GM19238 (cell line): ENCODE data around the gene SYNPO2.
"Not testable (repeated sequence)": the region's sequence is repeated elsewhere in the genome, so short reads cannot be mapped to it uniquely, and the experiment has no call there.

Experiments used
- DNase-seq: peaks from one replicate; pipeline ENCODE4 v3.0.0; 2011; ENCODE audit warnings: low spot score; ENCODE audit not compliant: insufficient read length

The SYNPO2 gene

DNA sequence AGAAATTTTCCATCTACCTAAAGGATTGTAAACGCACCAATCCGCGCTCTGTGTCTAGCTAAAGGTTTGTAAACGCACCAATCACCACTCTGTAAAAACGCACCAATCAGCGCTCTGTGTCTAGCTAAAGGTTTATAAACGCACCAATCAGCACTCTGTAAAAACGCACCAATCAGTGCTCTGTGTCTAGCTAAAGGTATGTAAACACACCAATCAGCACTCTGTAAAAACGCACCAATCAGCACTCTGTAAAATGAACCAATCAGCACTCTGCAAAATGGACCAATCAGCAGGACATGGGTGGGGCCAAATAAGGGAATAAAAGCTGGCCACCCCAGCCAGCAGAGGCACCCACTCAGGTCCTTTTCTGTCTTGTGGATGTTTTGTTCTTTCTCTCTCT lies 10.1 kb upstream of the SYNPO2 start:
- DNase-seq = not testable (repeated sequence)

DNA sequence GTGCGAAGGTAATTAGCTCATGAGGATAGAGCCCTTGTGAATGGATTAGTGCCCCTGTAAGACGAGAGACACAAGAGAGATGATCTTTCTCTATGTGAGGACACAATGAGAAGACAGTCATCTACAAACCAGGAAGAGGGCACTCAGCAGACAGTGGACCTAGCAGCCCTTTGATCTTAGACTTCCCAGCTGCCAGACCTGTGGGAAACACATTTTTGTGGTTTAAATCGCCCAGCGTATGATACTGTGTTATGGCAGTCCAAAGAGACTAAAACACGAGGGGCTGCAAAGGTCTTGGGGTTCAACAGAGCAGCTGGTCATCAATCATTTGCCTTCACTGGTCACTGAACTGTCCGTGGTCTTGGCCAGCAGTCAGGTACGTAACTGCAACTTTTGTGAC lies 9.2 kb upstream of the SYNPO2 start:
- DNase-seq = no peak

DNA sequence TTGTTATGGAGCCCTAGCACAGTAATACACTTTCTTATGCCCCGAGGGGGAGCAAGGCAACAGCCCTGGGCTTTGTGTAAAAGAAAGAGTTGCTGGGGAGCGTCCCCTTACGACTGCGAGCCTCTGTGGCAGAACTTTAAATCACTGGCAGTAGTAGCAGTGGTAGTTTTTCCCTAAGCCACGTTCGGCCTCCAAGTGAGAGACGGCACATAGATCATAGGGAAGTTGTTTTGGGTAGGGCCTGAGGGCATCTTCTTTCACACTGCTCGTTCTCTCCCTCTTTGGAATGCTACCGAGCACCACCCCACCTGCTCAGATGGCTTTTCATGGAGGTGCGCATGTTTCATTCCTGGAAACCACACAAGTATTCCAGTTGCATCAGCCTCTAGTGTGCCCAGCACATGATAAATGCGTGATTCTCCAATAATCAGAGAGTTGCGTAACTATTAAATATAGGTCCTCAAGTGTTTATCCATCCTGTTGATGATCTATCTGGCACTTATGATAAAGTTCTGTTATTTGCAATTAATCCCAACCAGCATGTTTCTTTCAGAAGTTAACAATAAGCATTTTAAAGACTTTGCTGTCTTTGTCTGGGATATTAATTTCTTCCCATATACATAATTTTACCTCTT lies 7.0 kb upstream of the SYNPO2 start:
- no peak for DNase-seq

DNA sequence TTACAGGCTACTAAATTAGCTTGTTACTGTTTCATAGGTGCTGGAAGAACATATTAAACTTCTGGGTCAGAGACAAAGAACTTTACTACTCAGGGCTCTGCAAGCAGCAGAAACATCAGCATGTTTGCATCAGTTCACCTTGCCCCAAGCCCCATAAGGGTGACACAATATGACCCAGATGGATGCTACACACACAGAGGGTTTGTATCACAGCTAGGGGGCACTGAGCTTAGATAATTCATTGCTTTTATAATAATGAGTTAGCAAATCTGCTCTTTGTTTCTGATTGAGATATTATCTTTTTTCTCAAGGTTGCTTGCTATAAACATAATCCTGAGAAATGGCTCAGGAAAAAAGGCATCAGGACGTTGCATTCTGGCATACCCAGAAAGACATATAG lies 4.8 kb upstream of the SYNPO2 start:
- DNase-seq = no peak

DNA sequence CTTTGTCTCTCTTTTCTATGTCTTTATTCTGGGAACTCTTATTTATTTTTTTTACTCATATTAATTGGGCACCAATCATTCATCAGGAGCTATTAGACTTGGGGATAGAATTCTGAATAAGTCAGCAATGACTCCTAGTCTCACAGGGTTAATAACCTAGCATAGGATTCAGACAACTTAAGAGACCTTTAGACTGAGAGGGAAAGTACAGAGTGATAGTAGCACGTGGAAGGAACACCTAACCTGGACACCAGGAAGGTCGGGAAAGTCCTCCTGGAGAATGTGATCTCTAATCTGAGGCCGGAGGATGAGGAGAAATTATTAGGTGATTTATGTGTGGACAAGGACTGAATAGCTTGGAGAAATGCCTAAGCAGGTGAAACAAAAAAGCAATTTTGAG lies 3.9 kb upstream of the SYNPO2 start:
- no peak for DNase-seq

DNA sequence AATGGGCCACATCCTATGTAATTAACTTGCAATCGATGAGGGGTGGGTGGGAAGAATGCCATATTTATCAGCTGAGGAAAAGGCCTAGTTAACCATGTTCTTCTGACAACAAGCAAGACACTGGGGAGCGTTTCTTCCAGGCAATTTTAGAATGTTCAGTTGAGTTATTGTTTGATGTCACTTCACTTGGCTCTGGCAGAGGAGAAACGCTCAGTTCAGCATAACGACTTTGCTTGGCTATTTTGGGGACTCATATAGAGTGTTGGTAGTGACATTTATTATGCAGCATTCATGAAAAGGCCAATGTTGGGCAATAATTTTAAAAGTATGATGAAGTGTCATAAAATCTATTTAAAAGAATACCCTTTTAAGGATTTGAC lies 648 bp downstream of the SYNPO2 start:
- no peak for DNase-seq

DNA sequence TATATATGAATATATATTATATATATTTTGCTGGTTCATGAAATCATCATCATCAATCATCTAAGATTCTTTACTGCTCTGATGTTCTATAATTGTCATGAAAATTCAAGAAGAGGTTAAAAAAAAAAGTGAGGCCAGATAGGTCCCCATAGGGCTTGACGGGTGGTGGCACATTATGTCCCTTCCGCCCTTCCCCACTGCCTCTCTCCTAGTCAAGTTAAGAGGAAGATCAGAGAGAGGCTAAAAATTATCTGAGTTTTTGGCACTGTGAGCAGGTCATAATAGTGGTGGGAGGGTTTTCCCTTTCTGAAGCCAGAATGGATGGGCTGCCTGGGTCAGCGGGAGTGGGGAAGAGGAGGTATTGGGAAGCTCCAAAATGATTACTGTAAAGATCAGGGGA lies 5.4 kb downstream of the SYNPO2 start:
- no peak for DNase-seq

DNA sequence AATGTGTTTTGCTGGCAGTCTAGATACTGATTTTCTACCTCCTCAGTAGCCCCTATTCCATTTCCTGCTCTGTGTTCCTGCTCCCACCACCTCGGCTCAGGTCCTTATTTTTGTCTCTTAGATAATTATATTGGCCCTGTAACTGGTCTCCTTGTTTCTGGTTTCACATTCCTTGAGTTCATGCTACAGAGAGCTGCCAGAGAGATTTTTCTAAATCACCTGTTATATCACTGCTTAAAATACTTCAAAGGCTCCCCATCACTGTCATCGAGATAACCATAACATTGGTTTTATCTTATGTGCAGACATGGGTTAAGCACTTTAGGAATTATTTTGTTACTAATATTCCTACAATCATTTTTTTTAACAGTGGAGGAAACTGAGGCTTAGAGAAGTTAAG lies 9.6 kb downstream of the SYNPO2 start:
- no peak for DNase-seq

DNA sequence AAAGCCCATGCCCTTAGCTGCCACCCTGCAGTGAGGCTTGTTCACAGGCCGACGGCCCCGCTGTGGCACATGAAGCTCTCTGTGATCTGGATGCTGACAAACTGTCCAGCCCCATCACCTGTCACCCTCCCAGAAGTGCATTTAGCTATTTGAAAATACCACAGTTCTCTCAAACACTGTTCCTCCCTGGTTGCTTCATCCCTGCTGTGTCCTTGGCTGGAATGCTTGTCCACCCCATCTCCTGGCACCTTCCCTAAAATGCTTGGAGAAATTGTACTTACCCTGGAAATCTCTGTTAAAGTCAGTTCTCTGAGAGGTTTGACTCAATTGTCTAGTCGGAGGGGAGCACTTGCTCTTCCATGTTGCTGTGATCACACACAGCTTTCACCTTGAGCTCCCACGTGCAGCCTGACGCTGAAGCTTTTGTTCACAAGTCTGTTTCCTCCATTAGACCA lies 10.1 kb downstream of the SYNPO2 start:
- DNase-seq = no peak

DNA sequence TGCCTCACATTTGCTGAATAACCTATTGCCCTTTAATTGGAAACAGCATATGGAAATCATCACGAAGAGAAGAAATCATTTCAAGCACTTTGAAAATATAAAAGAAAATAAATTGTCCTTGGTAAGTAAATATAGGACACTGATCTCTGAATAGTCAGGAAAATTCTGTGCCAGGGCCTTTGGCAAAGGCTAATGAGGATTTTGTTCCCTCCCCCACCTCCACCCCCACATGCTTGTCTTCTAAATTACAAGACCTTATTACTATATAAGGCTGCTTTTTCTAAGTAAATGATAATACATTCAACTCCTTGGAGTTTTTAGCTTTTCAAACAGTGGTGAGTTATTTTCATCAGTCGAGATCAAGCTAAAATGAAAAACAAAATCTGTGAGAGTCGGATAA lies 15.8 kb downstream of the SYNPO2 start:
- no peak for DNase-seq

DNA sequence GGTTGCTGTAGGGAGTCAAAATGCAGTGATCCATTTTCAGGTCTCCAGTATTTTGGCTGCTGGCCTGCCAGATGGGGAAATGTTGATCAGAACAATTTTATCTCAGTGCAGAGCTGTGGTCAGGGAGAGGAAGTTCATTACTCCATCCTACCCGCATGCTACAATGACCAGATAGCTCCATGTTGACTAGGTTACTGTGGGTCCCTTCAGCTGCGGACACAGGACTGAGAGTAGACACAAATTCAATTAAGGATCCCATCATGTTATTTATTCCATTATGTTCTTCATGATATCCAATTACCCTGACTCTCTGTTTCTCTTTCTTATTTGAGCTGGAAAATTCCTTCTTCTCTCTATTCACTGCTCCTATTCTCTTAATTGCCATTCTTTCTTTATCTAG lies 16.3 kb downstream of the SYNPO2 start:
- no peak for DNase-seq

DNA sequence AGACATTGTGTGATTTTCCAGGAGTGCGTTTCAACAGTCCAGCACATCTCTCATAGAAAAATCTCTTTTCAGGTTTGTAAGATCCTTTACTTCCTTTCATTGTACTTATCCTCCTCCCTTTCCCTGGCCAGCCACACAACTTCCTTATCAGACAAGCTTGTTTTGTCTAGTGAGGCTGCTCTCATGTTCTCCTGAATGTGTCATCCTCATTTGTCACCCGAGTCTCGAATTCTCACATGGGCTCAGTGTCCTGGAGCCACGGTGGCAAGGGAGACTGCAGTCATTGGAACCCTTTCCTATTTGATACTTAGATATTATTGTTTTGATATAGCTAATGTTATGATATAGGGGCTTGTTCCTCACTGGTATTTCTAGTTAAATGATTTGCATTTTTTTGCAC lies 16.9 kb downstream of the SYNPO2 start:
- DNase-seq = no peak

DNA sequence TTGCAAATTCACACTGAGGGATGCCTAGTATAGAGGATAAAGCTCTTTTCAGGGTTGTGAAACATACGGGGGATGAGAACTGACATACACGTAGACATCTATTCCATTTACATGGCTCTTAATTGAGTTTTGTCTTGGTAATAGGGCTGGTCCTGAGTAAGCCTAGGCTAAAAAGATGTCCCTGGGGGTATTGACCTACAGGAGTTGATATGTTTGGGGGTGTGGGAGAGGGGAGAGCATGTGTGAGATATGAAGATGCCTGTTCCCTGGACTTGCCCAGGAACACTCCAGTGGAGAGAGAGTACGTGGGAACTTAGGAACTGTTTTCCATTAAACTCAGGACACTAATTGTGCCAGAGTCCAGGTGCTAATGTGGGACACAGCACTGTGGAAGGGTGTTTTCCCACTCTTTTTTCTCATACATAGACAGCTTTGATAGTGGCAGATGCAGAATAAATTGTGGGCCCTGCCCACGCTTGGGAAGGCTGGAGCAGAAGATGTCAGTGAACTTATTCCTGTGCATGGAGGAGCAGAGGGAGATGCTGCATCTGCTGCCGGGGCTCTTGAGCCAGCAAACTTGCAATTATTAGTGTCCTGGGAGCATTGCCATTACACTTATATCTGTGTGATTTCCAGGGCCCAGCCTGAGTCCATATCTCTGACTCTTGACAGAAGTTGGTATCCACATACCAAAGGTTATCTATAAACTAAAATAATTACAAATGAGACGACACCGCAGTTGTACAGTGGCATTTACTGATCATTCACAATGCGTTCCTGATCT lies 20.7 kb downstream of the SYNPO2 start:
- DNase-seq = no peak

DNA sequence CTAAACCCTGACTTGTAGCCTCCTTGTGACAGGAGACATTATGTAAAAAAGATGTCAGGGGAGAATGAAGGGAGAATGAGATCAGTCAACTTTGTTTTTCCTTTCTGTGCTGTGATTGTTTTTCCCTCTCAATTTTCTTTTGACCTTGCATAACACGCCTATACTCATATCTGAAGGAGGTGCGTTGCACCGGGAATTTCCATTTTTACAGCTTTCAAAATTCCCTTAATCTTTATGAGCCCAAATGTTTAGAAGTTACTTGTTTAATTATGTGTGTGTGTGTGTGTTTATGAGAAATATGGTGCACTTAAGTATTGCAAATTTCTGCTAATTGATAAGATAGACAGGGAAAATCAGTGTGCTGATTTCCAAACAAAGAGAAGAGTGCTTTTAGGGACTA lies 21.6 kb downstream of the SYNPO2 start:
- DNase-seq = no peak

DNA sequence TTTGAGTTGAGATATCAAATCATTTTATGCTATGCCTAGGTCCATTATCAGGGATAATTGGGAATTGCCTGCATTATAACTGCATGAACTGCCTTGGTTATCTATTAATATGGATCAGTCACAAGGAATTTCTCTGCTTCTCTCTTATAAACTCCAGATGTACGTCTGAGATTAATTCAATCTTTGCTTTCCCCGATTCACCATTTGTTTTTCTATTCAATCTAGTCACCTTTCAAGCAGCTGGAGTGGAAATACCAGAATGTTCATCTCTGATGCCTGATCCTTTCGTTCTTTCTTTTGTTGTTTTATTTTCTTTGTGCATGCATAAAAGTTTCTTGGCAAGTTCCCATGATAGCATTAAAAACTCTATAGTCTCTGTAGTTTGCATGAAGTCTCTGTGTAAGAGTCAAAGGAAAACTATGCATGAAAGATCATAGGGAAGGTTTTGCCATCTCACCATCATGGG lies 22.6 kb downstream of the SYNPO2 start:
- no peak for DNase-seq

DNA sequence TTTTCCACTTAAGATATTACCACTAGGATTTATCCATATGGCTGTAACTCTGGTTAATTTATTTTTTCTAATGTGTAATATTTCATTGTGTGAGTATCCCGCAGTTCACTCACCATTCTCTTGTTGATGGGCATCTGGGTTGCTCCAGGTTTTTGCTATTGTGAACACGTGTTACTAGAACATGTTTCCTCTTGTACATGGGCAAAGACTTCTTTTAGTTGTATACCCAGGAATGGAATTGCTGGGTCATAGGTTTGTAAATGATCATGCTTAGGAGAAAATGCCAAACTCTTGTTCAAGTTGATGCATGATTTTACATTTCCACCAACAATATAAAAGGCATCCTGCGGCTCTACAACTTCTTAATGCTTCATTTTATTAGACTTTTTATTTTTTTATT lies 26.8 kb downstream of the SYNPO2 start:
- DNase-seq = no peak

DNA sequence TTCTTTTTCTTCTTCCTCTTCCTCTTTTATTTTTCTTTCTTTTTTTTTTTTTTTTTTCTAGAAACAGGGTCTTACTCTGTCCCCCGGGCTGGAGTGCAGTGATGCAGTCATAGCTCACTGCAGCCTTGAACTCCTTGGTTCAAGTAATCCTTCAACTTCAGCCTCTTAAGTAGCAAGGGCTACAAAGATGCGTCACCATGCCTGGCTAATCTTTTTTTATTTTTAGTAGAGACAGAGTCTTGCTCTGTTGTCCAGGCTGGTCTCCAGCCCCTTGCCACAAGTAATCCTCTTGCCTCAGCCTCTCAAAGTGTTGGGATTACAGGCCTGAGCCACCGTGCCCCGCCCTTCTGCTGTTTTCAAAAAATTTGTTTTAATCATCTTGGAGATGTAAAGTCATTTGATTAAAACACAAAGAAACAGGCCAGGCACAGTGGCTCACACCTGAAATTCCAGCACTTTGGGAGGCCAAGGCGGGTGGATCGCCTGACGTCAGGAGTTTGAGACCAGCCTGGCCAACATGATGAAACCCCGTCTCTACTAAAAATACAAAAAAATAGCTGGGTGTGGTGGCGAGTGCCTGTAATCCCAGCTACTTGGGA lies 28.1 kb downstream of the SYNPO2 start:
- no peak for DNase-seq

DNA sequence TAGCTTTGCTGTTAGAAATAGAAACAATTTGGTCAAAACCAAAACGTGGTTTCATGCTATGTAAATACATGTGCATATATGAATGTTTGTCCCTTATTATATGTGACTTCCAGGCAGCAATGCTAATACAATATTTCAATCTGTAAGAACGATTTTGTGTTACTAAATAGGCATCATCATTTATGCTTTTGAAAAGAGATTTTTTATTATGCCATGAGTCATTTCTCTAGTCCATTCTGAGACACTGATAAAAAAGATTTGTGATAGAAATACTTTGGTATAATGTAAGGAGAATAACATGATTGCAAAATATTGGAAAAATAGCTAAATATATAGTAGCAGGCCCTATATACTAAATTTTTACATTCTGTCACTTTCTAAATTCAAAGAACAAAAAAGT lies 28.9 kb downstream of the SYNPO2 start:
- no peak for DNase-seq

DNA sequence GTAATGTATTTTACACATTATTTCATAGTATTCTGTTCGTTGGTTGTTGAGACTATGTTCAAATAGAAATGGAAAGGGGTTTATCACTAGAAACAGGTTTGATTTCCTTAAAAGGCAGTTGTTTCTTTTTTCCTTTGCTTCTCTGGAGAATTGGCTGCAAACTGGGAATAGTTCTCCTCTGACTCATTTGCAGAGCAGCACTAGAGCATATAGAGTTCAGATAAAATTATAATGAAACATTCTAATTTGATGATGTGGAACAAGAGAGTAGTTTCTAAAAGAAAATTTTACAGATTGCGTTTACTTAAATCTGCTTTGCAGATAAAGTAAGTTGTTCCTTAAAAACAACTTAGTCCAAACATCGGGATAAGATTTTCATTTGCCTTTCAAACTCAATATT lies 29.7 kb downstream of the SYNPO2 start:
- no peak for DNase-seq

DNA sequence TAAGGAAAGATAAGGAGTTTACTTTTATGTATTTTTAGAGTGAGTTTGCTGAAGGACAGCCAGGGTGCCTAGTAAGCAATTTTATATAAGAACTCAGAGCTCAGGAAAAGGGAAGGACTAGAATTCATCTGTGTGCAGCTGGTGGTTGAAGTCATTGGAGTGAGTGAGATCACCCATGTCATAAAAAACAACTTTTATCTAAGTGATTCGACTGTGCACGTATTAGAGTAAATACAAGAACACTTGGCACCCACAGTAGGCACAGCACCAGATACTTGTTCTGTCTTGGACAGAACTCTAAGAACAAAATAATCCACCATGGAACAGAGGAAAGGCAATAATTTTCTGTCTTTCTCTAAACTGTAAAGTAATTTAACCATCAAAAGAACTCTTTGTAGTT lies 31.6 kb downstream of the SYNPO2 start:
- DNase-seq = no peak

DNA sequence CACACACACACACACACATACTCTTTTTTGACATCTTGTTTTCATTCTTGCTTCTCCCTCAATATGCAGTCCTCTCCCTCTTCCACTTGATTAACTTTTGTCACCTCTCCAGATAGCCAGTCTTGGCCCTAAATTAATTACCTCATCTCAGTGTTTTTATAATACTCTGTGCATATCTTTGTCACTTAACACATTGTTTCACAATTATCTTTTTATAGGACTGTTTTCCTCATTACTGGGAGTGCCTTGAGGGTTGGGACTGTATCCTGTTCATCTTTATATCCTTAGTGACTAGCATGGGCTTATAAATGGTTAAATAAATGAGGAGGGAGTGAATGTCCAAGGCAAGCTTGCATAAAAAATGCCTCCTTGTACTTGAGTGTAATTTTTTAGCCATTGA lies 33.1 kb downstream of the SYNPO2 start:
- DNase-seq = no peak

DNA sequence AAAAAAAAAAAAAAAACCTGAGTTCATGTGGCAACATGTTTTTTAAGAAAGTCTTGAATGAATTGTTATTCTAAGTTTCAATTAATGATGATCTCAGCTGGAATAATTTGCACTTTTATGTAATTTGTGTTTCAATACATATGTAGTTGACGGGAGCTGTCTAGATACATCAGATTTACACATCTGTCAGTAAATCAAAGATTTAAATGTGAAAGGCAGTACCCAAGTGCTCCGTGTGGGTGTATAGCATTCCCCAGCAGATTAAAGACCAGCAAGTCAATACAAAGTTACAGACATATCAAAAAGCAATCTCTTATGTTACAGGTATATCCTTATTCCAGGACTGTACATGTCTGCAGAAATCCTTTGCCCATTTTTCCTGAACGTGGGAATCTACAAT lies 35.2 kb downstream of the SYNPO2 start:
- no peak for DNase-seq

DNA sequence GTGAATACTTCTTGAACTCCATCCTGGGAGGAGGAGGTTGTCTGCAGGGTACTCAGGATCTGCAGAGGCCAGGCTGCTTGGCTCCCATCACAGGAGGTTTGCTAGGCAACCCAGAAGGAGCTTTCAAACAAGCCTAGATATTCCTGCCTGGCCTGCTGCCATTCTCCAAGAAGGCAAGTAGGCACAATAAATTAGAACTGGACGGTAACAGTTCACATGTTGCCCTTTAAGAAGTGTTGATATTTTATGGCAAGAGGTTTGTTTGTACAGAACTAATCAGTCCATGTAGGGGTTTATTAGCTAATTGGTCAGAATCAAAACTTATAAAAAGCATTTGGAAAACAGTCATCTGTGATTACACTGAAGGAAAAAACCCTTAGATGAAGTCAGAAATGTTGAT lies 39.3 kb downstream of the SYNPO2 start:
- DNase-seq = no peak
